GM18951 (cell line): ENCODE results near the gene SFXN5.

ENCODE experiments used
- POLR2A ChIP-seq: IDR thresholded peaks from 4 replicates; pipeline ENCODE4 v1.6.1; 2011; ENCODE audit warnings: mild to moderate bottlenecking; ENCODE audit not compliant: insufficient read length, insufficient read depth; ENCODE audit errors: extremely low read depth
- in situ Hi-C: fragments of 300-500 bp; cut with MboI; formaldehyde crosslinking; loops from one replicate; pipeline ENCODE4 v1.12.0; 2022; ENCODE audit warnings: low sequenced_read_pairs, mixed read lengths, inconsistent platforms; ENCODE audit not compliant: unreplicated experiment

Gene SFXN5

DNA sequence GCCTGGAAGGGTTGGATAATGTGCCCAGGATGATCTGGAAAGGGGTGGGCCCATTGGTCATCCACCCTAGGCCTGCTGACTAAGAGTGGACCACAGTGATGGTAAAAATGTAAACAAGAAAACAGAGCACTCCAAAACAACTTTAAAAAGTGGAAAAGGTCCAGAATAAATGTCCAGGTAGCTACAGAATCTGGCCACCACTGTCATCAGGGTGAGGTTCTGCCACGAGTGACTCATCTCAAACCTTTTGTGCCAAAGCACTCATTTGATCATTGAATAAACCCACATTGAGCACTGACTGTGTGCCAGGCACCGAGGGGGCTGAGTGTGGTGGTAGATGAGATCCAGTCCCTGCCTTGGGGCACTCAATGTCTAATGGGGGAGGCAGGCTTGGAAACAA lies 89.3 kb downstream of the SFXN5 start:
- in situ Hi-C loops = loop anchor here (10.0 kb wide), 1 partner anchor 193 kb away; no protein-coding TSS in a partner anchor
- no peak for TF ChIP-seq POLR2A

DNA sequence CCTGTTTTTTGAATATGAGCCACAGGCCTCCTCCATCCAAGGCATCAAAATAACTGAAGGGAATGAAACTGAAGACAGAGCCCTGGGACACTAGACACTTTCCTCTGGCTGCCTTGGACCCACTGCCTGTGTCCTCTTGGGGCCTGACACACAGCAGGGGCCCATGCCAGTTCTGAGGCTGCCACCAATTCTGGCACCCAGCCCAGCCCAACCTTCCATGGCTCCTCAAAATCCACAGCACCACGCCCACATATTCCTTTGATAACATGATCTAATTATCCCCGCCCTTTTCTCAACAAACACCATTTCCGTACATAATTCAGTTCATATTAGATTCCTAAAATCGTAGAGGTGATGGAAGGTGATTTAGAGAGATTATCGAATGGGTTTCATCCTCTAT lies 90.0 kb downstream of the SFXN5 start:
- no peak for TF ChIP-seq POLR2A
- in situ Hi-C loops = loop anchor here (10.0 kb wide), 1 partner anchor 193 kb away; no protein-coding TSS in a partner anchor

DNA sequence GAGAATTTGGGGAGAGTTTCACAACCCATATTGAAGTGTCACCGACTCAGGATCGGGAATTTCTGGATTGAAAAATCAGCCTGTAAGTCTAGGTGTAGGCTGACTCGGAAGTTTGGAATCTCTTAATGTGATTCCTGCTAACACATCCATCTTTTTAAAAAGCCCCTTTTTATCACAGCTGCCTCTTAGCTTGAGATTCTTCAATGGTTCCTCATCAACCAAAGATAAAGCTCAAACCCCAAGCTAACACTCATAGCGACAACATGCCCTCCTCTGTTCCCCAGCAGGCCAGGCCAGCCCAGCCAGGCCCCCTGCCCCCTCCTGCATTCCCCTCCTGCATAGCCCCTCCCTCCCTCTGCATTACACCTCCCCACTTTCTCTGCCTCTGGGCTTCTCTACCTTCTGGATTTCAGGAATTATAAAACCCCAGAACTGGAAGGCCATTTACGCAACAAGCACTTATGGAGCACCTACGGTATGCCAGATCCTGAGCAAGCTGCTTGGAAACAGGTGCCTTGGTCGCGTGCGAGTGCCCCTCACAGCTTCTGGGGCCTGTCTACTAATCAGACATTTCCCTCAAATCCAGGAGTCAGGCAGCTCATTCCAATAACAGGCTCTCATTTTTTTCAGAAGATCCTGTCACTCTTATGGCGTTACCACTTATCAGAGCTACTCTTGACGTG lies 90.8 kb downstream of the SFXN5 start:
- in situ Hi-C loops = loop anchor here (10.0 kb wide), 1 partner anchor 194 kb away; no protein-coding TSS in a partner anchor

DNA sequence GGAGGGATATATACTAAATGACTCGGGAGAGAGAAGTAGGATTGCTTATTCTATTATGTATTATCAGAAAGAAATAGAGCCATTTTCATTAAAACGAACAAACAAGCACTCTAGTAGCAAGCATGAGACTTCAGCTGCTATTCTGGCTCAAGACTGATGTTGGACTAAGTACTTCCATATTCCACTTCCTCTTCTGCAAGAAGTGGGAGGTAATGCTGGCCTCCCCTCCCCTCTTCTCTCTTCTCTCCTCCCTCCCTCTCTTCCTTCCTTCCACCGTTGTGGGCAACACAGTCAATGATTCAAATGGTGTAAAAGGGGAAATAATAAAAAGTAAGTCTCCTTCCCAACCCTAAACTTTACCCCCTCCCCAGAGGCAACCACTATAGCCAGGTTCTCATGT lies 91.6 kb downstream of the SFXN5 start:
- TF ChIP-seq POLR2A = no peak
- in situ Hi-C loops = loop anchor here (10.0 kb wide), 2 partner anchors 85 to 195 kb away; no protein-coding TSS in a partner anchor

More for the DNA sequence above, 90.8 kb downstream of the SFXN5 start:
- TF ChIP-seq POLR2A = no peak

DNA sequence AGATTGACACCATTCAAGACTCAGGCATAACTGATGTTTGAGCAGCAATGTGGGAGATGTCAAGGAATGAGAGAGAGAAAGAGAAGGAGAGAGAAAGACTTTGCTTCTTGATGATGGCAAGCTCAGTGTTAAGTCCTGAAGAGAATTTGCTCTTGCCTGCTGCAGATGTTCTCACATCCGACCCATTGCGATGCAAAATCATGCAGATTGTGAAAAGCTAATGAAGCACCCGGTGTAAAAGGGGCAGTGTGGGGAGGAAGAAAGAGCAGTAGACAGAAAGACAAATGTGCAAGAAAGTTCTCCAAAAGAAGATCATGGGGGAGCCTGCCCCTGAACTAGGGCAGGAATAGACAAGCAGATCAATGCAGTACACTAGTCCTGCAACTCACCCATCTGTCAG lies 96.5 kb downstream of the SFXN5 start:
- TF ChIP-seq POLR2A = no peak
- in situ Hi-C loops = loop anchor here (10.0 kb wide), 1 partner anchor 80 kb away; no protein-coding TSS in a partner anchor

DNA sequence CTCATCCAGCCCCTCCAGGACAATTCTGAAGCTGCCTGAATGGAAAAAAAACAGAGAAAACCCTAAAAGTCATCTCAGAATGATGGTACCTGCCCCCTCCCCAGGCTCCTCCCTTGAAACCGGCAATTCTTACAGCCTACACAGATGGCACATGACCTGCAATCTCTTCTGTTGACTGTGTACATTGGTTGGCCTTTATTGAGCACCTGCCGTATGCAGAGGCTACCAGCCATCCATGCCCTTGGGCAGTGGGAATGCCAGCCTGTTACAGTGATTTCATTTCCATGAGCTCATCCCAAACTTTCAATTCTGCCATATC lies 97.1 kb downstream of the SFXN5 start:
- in situ Hi-C loops = loop anchor here (10.0 kb wide), 1 partner anchor 80 kb away; no protein-coding TSS in a partner anchor
- TF ChIP-seq POLR2A = no peak

DNA sequence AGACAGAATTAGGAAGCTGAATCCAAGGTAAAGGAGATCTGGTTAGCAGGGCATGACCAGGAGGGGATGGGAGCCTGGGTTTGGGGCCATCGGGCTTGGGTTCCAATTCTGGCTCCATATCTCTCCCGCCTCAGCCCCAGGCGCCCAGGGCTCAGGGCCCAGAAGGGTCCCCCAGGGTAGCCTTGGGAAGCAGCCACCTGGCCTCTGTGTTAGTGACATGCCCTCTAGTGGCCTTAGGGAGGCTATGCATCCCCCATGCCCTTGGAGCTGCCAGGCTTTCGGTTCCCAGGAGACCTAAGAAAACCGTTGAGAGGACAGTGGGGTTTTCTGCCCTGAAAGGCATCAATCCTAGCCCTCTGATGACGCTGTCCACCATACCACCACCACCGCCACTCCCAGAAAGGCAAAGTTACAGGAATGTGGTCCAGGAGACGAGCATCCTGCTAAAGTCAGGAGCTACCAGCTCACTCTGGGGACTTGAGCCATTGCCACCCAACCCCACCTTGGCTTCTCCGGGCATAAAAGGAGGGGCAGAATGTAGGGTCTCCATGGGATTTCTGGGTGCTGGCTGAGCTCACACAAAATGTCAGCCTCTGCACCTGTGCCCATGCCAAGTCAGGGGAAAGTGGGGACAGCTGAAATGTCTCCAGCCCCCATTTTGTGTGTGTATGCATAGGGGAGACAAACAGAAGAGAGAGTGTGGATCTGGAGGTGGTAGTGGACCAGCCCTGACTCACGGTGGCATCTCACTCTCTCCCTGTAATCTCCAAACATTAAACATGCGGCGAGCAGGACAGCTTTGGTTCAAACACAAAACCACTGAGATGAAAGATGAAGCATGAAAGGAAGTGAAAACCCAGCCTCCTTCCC lies 97.7 kb downstream of the SFXN5 start:
- in situ Hi-C loops = loop anchor here (10.0 kb wide), 1 partner anchor 79 kb away; no protein-coding TSS in a partner anchor
- no peak for TF ChIP-seq POLR2A

DNA sequence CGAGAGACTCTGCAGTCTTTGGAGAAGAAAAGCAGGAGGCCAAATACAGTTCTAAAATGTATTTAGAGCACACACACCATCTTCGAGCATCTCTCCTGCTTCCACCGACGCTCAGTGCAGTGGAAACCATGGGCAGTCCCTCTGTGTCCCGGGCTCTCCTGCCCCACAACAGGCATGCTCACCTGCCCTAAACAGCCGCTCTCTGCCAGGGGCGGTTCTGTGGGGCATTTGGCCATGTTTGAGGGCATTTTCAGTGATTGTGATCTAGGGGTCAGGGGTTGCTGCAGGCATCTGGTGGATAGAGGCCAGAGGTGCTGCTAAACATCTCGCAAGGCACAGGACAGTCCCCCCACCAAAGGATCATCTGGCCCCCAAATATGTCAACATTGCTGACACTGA lies 98.4 kb downstream of the SFXN5 start:
- in situ Hi-C loops = loop anchor here (10.0 kb wide), 1 partner anchor 78 kb away; no protein-coding TSS in a partner anchor
- no peak for TF ChIP-seq POLR2A

DNA sequence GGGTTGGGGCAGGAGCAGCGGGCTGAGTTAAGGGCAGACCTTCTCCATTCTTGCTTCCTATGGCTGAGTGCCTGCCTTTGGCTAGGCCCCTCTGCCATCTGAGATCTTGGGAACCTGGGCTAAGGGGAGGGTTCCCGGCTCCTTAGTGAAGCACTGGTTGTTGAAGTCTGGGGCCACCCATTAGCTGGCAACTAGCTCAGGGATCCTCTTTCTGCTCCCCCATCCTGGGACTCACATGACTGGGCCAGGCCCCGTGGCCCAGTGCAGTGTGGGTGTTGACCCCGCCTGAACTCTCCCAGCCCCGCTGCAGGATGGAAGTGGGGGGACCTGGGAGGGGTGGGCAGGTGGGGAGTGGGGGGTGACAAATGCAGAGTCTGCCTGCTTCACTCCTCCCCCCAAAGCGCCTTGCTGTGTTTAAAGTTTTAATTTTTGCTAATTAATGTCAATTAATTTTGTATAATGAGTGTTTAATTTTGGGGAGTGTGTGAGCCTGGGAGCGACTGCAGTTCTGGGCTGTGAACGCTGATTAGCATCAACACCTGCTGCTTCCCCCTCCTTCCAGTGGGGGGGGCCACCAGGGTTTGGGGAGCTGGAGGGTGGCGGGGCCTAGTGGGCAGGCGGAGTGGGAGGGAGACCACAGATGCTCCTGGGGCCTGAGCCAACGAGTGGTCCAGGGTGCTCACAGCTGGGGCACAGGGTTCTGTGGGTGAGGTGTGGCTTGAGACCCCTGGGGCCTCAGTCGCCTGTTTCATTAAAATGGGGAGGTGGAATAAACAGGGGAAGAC lies 99.0 kb downstream of the SFXN5 start:
- TF ChIP-seq POLR2A = no peak
- in situ Hi-C loops = loop anchor here (10.0 kb wide), 1 partner anchor 78 kb away; no protein-coding TSS in a partner anchor

DNA sequence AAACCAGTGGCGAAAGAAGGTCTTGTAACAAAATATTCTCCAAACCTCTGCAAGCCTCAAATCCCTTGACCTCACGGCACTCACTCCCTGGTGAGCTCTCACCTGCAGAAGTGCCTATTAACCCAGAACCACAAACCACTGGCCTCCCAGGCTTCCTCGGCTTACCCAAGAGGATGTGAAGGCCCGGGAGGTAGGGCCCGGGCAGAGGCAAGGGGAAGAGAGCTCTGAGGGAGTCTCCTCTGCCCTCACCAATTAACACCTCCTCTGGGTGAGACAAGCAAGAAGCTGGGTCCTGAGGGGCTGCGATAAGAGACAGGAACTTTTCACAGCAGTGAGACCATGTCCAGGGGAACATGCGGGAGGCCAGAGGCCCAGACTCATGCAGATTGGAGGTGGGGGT lies 100.5 kb downstream of the SFXN5 start:
- in situ Hi-C loops = loop anchor here (10.0 kb wide), 1 partner anchor 76 kb away; no protein-coding TSS in a partner anchor
- TF ChIP-seq POLR2A = no peak

DNA sequence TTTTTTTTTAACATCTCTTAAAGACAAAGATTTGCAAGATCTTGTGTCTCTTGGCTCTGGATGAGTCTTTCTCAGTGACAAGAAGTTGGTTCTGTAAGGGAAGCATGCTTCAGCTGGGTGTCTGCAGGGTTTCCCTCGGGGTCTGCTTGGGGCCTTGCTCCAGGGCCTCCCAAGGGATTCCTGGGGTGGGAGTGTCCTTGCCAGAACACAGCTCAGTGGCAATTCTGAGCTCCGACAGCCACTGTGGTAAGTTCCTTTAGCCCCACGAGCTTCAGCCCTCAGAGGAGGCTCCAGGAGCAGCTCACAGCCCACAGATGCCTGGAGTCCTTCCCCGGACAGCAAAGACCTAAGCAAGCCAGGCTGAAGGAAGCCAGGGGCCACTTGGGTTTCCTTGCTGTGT lies 101.8 kb downstream of the SFXN5 start:
- in situ Hi-C loops = loop anchor here (10.0 kb wide), 1 partner anchor 75 kb away; no protein-coding TSS in a partner anchor
- no peak for TF ChIP-seq POLR2A

DNA sequence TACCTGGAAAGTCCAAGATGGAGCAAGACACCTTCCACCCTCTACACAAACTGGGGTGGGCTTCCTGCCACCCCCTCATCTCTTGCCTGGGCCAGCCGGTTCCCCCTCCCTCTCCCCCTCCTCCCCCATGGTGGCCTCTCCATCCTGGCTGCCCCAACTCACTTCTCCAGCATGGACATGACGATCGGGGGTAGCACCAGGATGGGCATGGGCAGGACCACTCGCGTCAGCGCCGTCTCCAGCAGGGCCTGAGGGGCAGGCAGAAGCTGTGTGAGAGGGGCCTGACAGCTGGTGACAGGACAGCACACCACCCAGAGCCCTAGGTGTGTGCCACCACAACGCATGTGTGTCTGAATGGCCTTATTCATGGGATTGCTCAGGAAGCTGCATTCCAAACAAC lies 103.2 kb downstream of the SFXN5 start:
- in situ Hi-C loops = no loop called here
- no peak for TF ChIP-seq POLR2A
